ENCODE results near the gene TBKBP1. TPM values are rescaled to one million over a fixed set of nuclear protein-coding genes. Genes with fewer than 3 reads are reported as not detected.

Gene TBKBP1
- total and polyA plus RNA-seq, 2 donors (not counting 3 experiments of a cell fraction or from before 2014, with no cell fraction given) = 7.0 to 11.7 TPM

- H3K9me1 ChIP-seq (replicated peaks; ENCODE audit: control insufficient read depth, extremely low read depth, insufficient read depth, low read length) = no peaks in the 10 kb centered on the region
- FAIRE-seq (peak; percentile 65), DNase-seq (ENCODE audit: low read depth, low spot score) (no peak)
- no peak overlapping the region for H3K27ac ChIP-seq (ENCODE audit: insufficient read depth, low read depth, low read length)
- BruUV-seq (replicated peaks) = no TSS peak
- no peak overlapping the region for H3K4me2 ChIP-seq (ENCODE audit: insufficient read depth, low read length)
- H3K27me3 ChIP-seq (ENCODE audit: control insufficient read depth in 2 of 2, insufficient read depth in 2 of 2, low read length in 2 of 2) = no peaks in the 10 kb centered on the region
- no peak for TF ChIP-seq POLR2A (IDR thresholded peaks at IDR 0.05; ENCODE audit: low read depth, low read length)
- no peak for TF ChIP-seq FOS (IDR thresholded peaks at IDR 0.05; ENCODE audit: borderline replicate concordance, insufficient read depth, low read length)
- TF ChIP-seq POLR2AphosphoS5 (IDR thresholded peaks at IDR 0.05; ENCODE audit: insufficient read depth, low read depth, low read length) = no peak
- TF ChIP-seq MYC (IDR thresholded peaks at IDR 0.05; ENCODE audit: low read depth, low read length) = no peak
- no peak for TF ChIP-seq JUN (IDR thresholded peaks at IDR 0.05; ENCODE audit: borderline replicate concordance, insufficient read depth, insufficient read length, low read depth)
- no peak for TF ChIP-seq GATA2 (IDR thresholded peaks at IDR 0.05; ENCODE audit: insufficient read depth, insufficient read length, low read depth, low read length)
- TF ChIP-seq, protein P1, sequence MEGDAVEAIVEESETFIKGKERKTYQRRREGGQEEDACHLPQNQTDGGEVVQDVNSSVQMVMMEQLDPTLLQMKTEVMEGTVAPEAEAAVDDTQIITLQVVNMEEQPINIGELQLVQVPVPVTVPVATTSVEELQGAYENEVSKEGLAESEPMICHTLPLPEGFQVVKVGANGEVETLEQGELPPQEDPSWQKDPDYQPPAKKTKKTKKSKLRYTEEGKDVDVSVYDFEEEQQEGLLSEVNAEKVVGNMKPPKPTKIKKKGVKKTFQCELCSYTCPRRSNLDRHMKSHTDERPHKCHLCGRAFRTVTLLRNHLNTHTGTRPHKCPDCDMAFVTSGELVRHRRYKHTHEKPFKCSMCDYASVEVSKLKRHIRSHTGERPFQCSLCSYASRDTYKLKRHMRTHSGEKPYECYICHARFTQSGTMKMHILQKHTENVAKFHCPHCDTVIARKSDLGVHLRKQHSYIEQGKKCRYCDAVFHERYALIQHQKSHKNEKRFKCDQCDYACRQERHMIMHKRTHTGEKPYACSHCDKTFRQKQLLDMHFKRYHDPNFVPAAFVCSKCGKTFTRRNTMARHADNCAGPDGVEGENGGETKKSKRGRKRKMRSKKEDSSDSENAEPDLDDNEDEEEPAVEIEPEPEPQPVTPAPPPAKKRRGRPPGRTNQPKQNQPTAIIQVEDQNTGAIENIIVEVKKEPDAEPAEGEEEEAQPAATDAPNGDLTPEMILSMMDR (IDR thresholded peaks at IDR 0.05; ENCODE audit: extremely low read depth in 1 of 2, insufficient read depth in 1 of 2, low read depth in 1 of 2, low read length in 2 of 2) = no peak
- H3K36me3 ChIP-seq (ENCODE audit: control insufficient read depth in 2 of 2, extremely low read depth in 1 of 2, insufficient read depth in 2 of 2, low read length in 2 of 2) = peaks cover 0 to 1% of the 10 kb centered on the region in 2 experiments
- no peaks in the 10 kb centered on the region for H3K79me2 ChIP-seq (ENCODE audit: control insufficient read depth, insufficient read depth, low read length)
- POLR2A ChIA-PET = no interaction called here
- CTCF ChIA-PET = interaction anchor here (1.3 kb wide), 2 partner anchors 12 to 27 kb away, joined by 3 read pairs; no protein-coding TSS in a partner anchor
- no peak overlapping the region for H2AFZ ChIP-seq (ENCODE audit: low read depth, low read length)
- intact Hi-C loops (cut with micrococcal nuclease) (no loop called here), dilution Hi-C loops (cut with MboI; ENCODE audit: extremely low pct_ligation_motif_present, low sequenced_read_pairs) (no loop called here)
- H3K4me1 ChIP-seq (ENCODE audit: control insufficient read depth, extremely low read depth, insufficient read depth, low read length) = peaks cover 32% of the 10 kb centered on the region
- no peaks in the 10 kb centered on the region for H3K9me3 ChIP-seq (replicated peaks; ENCODE audit: control insufficient read depth, insufficient read depth, low read length)
- no peak overlapping the region for H3K4me3 ChIP-seq (replicated peaks in 1 of 3; ENCODE audit: insufficient read depth in 1 of 3, low read depth in 1 of 3, low read length in 3 of 3)
- no peak overlapping the region for H3K9ac ChIP-seq (replicated peaks; ENCODE audit: extremely low read depth, insufficient read depth, low read length)
- H4K20me1 ChIP-seq (replicated peaks; ENCODE audit: control insufficient read depth, extremely low read depth, insufficient read depth, low read length) = no peaks in the 10 kb centered on the region
Observed at GRCh38 chr17:47692137-47692894, 1.6 kb upstream of the TBKBP1 start.
